Endothelial cell (in vitro differentiated cells): ENCODE measurements around the gene PCK2. TPM values are rescaled to one million over a fixed set of nuclear protein-coding genes. Genes with fewer than 3 reads are reported as not detected.

Experiments used
- DNase-seq: peaks from one replicate; pipeline ENCODE4 v3.0.0; 2021; ENCODE audit warnings: low spot score
- H3K27ac Mint-ChIP-seq: one replicate; pipeline ENCODE4 v1.8.0; 2021; ENCODE audit warnings: mixed read lengths, inconsistent platforms; ENCODE audit not compliant: unreplicated experiment
- H3K27me3 Mint-ChIP-seq: one replicate; pipeline ENCODE4 v1.8.0; 2021; ENCODE audit warnings: mild to moderate bottlenecking, moderate library complexity, mixed read lengths, inconsistent platforms; ENCODE audit not compliant: unreplicated experiment
- H3K36me3 Mint-ChIP-seq: one replicate; pipeline ENCODE4 v1.8.0; 2021; ENCODE audit warnings: mild to moderate bottlenecking, low read depth, mixed read lengths, inconsistent platforms; ENCODE audit not compliant: unreplicated experiment
- H3K4me1 Mint-ChIP-seq: one replicate; pipeline ENCODE4 v1.8.0; 2021; ENCODE audit warnings: mild to moderate bottlenecking, mixed read lengths, inconsistent platforms; ENCODE audit not compliant: unreplicated experiment
- H3K4me3 Mint-ChIP-seq: one replicate; pipeline ENCODE4 v1.8.0; 2021; ENCODE audit warnings: mild to moderate bottlenecking, mixed read lengths, inconsistent platforms; ENCODE audit not compliant: unreplicated experiment
- H3K9me3 Mint-ChIP-seq: one replicate; pipeline ENCODE4 v1.8.0; 2021; ENCODE audit warnings: mixed read lengths, inconsistent platforms; ENCODE audit not compliant: unreplicated experiment
- total RNA-seq: library from RNA; stranded (reverse); fragmentation: NEBNext Ultra II Directional; extraction: Animal tissue kit (Norgen Biotek cat#: 25700); gene quantifications from one replicate; pipeline ENCODE4 v1.2.1, GENCODE V29; 2021; ENCODE audit not compliant: unreplicated experiment
- TF ChIP-seq, protein P1 (sequence below): fragments of 200-600 bp; sonication (generic); IDR thresholded peaks from one replicate; pipeline ENCODE4 v1.5.0; 2021; ENCODE audit warnings: antibody characterized with exemption; ENCODE audit not compliant: unreplicated experiment

Gene PCK2
- total RNA-seq, 1 donor from 2014 or later: 23.9 TPM

DNA sequence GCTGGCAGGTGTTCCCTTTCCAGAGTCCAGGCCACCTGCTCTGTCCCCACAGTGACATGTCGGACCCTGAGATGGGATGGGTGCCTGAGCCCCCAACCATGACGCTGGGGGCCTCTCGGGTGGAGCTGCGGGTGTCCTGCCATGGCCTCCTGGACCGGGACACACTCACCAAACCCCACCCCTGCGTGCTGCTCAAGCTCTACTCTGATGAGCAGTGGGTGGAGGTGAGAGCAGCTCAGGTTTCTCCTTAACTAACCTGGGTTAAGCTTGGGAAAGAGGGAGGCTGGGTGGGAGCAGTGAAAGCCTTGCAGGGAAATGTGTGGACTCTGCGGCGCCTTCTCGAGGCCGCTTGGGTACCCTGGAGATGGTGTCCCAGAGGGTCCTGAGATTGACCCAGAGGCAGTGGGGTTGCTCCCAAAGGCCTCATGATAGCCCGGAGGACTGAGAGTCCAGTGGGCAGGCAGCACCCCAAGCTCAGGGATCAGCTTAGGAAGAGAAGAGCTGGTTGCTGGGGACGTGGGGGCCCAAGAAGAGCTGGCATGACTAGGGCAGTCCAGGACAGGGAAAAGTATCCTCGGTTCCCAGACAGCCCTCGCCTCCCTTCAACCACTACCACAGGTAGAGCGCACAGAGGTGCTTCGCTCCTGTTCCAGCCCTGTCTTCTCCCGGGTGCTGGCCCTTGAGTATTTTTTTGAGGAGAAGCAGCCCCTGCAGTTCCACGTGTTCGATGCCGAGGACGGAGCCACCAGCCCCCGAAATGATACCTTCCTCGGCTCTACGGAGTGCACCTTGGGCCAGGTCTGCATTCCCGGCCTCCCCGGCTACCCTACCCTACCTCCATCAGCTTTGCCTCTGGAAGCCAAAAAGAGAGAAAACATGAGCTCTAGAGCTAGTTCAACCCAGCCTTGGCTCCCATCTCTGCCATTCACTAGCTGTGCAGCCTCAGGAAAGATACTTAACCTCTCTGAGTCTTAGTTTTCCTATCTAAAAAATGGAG lies 20.9 kb upstream of the PCK2 start:
- no peaks in the 10 kb centered on the region for H3K9me3 Mint-ChIP-seq
- TF ChIP-seq, protein P1, sequence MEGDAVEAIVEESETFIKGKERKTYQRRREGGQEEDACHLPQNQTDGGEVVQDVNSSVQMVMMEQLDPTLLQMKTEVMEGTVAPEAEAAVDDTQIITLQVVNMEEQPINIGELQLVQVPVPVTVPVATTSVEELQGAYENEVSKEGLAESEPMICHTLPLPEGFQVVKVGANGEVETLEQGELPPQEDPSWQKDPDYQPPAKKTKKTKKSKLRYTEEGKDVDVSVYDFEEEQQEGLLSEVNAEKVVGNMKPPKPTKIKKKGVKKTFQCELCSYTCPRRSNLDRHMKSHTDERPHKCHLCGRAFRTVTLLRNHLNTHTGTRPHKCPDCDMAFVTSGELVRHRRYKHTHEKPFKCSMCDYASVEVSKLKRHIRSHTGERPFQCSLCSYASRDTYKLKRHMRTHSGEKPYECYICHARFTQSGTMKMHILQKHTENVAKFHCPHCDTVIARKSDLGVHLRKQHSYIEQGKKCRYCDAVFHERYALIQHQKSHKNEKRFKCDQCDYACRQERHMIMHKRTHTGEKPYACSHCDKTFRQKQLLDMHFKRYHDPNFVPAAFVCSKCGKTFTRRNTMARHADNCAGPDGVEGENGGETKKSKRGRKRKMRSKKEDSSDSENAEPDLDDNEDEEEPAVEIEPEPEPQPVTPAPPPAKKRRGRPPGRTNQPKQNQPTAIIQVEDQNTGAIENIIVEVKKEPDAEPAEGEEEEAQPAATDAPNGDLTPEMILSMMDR: no peak
- H3K27ac Mint-ChIP-seq: no peak overlapping the region
- peaks cover 14% of the 10 kb centered on the region for H3K27me3 Mint-ChIP-seq
- peaks cover 5% of the 10 kb centered on the region for H3K36me3 Mint-ChIP-seq
- no peak overlapping the region for H3K4me3 Mint-ChIP-seq
- DNase-seq: no peak
- no peaks in the 10 kb centered on the region for H3K4me1 Mint-ChIP-seq

DNA sequence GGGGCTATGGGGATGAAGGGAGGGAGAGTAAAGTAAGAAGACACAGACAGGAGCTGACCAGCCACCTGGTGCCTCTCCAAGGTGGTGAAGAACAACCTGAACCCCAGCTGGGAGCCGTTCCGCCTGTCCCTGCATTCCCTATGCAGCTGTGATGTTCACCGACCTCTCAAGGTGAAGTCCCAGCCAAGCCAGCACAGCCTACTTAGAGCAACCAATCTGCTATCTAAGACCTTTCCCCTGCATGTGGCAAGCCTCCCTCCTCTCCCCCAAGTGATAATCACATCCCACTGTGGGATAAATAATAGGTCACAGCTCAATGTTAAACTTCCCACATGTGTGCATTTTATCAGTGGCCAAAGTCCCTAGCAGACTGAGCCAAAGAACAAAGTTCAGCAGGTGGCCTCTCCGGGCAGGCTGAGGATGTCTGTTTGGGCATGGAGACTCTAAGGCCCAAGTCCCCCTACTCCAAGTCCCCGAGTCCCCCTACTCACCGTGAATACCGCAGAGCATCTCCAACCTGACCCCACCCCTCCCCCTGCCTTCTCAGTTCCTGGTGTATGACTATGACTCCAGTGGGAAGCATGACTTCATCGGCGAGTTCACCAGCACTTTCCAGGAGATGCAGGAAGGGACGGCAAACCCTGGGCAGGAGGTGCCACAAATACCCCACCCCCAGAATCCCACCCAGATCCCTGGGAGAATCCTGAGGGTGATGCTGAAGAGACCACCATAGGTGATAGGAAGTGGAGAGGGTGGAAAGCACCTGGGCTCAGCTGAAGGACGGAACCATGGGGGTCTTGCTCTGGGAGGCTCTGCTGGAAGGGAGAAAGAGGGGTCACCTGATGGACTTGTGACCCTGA lies 19.3 kb upstream of the PCK2 start:
- H3K4me3 Mint-ChIP-seq: peak overlapping the region; percentile 51
- no peak for DNase-seq
- H3K9me3 Mint-ChIP-seq: no peaks in the 10 kb centered on the region
- peaks cover 5% of the 10 kb centered on the region for H3K36me3 Mint-ChIP-seq
- H3K27ac Mint-ChIP-seq: no peak overlapping the region
- peaks cover 10% of the 10 kb centered on the region for H3K27me3 Mint-ChIP-seq
- no peaks in the 10 kb centered on the region for H3K4me1 Mint-ChIP-seq
- TF ChIP-seq, protein P1: no peak

DNA sequence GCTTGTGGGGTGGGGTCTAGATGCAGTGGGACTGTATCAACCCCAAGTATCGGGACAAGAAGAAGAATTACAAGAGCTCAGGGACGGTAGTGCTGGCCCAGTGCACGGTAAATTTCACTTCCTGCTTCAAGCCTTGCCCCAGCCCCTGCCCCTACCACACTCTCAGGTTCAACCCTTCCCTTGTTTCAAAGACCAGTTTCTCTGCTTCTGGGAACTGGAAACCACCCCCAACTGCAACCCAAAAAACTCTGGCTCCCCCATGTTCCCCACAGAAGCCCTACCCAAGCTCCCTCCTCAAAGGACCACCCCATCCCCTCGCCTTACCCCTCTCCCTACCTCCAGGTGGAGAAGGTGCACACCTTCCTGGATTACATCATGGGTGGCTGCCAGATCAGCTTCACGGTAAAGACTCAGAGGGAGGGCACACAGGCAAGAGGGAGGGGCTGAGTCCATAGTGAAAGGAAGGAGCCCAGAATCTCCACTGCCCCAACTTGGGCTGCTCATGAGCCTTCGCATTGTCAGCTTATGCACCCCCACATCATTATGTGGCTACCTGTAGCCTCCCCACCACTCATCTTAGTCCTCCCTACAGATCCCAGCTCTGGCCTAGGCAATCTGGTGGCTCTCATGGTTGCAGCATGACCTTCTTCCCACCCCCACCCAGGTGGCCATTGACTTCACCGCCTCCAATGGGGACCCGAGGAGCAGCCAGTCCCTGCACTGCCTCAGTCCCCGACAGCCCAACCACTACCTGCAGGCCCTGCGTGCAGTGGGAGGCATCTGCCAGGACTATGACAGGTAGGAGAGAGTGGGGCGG lies 18.4 kb upstream of the PCK2 start:
- H3K36me3 Mint-ChIP-seq: peaks cover 5% of the 10 kb centered on the region
- H3K27ac Mint-ChIP-seq: no peak overlapping the region
- TF ChIP-seq, protein P1: no peak
- no peaks in the 10 kb centered on the region for H3K4me1 Mint-ChIP-seq
- no peak overlapping the region for H3K4me3 Mint-ChIP-seq
- peaks cover 7% of the 10 kb centered on the region for H3K27me3 Mint-ChIP-seq
- no peaks in the 10 kb centered on the region for H3K9me3 Mint-ChIP-seq
- DNase-seq: no peak

DNA sequence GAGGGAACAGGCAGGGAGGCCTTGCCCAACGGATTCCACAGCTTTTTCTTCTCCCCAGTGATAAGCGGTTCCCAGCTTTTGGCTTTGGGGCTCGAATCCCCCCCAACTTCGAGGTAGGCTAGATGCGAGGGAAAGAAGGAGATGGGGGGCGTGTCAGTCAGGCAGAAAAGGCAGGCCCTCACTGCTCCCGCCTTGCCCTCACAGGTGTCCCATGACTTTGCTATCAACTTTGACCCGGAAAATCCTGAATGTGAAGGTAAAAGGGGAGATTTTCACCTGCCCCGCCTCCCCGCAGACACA lies 17.9 kb upstream of the PCK2 start:
- TF ChIP-seq, protein P1: no peak
- Mint-ChIP-seq H3K4me1 (no peaks in the 10 kb centered on the region), H3K36me3 (no peaks in the 10 kb centered on the region), H3K9me3 (no peaks in the 10 kb centered on the region), H3K4me3 (no peak overlapping the region), H3K27ac (no peak overlapping the region), H3K27me3 (peaks cover 5% of the 10 kb centered on the region)
- no peak for DNase-seq
